CD4-positive, alpha-beta memory T cell (primary cell): Measurements from ENCODE around the gene DRD2. TPM values are rescaled to one million over a fixed set of nuclear protein-coding genes. Genes with fewer than 3 reads are reported as not detected.

Source experiments
- CTCF ChIA-PET: fragments of 350-600 bp; sonication (Branson Sonifier 250); formaldehyde crosslinking; loops from one replicate; lab custom pipeline; 2021; ENCODE audit warnings: inconsistent platforms; ENCODE audit not compliant: partially characterized antibody; lab: Charles Lee
- POLR2A ChIA-PET: fragments of 350-600 bp; sonication (Branson Sonifier 250); formaldehyde crosslinking; loops from one replicate; lab custom pipeline; 2021; ENCODE audit not compliant: partially characterized antibody; lab: Charles Lee
- DNase-seq, 5 donors: peaks; one replicate each; pipeline versions ENCODE4 v3.0.0 to v3.0.0-alpha.2; 2020 to 2022; ENCODE audit warnings: mixed read lengths in 1 of 5
- H3K27ac ChIP-seq: one replicate; pipeline ENCODE4 v1.7.0; 2013; ENCODE audit warnings: low read depth, low read length
- H3K27me3 ChIP-seq: 2 replicates; pipeline ENCODE4 v1.7.0; 2013; ENCODE audit warnings: mild to moderate bottlenecking, low read length, moderate library complexity; ENCODE audit not compliant: insufficient read depth
- H3K36me3 ChIP-seq: 2 replicates; pipeline ENCODE4 v1.7.0; 2013; ENCODE audit warnings: mild to moderate bottlenecking, low read length, moderate library complexity; ENCODE audit not compliant: insufficient read depth
- H3K4me1 ChIP-seq: 2 replicates; pipeline ENCODE4 v1.7.0; 2013; ENCODE audit warnings: mild to moderate bottlenecking, low read length, moderate library complexity; ENCODE audit not compliant: insufficient read depth
- H3K4me3 ChIP-seq, 2 donors: one replicate each; pipeline ENCODE4 v1.7.0; 2013; ENCODE audit warnings: low read length in 2 of 2, mild to moderate bottlenecking in 1 of 2
- H3K9me3 ChIP-seq, 2 donors: one replicate each; pipeline ENCODE4 v1.7.0; 2013; ENCODE audit warnings: low read length in 2 of 2, control low read depth in 1 of 2; ENCODE audit not compliant: control insufficient read depth in 1 of 2
- H3K27ac Mint-ChIP-seq, 7 donors: one replicate each; pipeline ENCODE4 v1.8.0; 2020 to 2021; ENCODE audit warnings: mixed read lengths in 7 of 7, mild to moderate bottlenecking in 6 of 7, inconsistent platforms in 3 of 7, moderate library complexity in 3 of 7
- H3K27me3 Mint-ChIP-seq, 2 donors: one replicate each; pipeline ENCODE4 v1.8.0; 2020 to 2021; ENCODE audit warnings: mixed read lengths in 2 of 2
- H3K36me3 Mint-ChIP-seq, 2 donors: one replicate each; pipeline ENCODE4 v1.8.0; 2020 to 2021; ENCODE audit warnings: mixed read lengths in 2 of 2, inconsistent platforms in 1 of 2, mild to moderate bottlenecking in 1 of 2
- H3K4me1 Mint-ChIP-seq, 4 donors: one replicate each; pipeline ENCODE4 v1.8.0; 2020 to 2021; ENCODE audit warnings: mixed read lengths in 4 of 4, mild to moderate bottlenecking in 1 of 4
- H3K4me3 Mint-ChIP-seq, 8 donors: one replicate each; pipeline ENCODE4 v1.8.0; 2020 to 2021; ENCODE audit warnings: mixed read lengths in 8 of 8, mild to moderate bottlenecking in 7 of 8, moderate library complexity in 6 of 8, inconsistent platforms in 3 of 8
- H3K9me3 Mint-ChIP-seq, 8 donors: one replicate each; pipeline ENCODE4 v1.8.0; 2020 to 2021; ENCODE audit warnings: mixed read lengths in 8 of 8, mild to moderate bottlenecking in 5 of 8, inconsistent platforms in 3 of 8, moderate library complexity in 1 of 8
- intact Hi-C: fragments of 100-400 bp; cut with micrococcal nuclease; formaldehyde crosslinking; loops from one replicate; pipeline ENCODE4 v1.15.1; 2023
- microRNA-seq: library from miRNA; unstranded; fragments of <30 nt; microRNA quantifications from one replicate; pipeline ENCODE4 v1.2.0, GENCODE V29; 2021; ENCODE audit warnings: borderline replicate concordance, borderline number of aligned reads, borderline microRNAs expressed, mixed read lengths
- polyA plus RNA-seq, 2 donors: library from polyadenylated mRNA; unstranded; fragments of 300-500 nt; fragmentation: Illumina TruSeq; gene quantifications; one replicate each; pipeline ENCODE4 v1.2.3, GENCODE V29; 2021
- total RNA-seq, 2 experiments: library from RNA; stranded (reverse); gene quantifications; one replicate each; pipeline ENCODE4 v1.2.3, GENCODE V29; 2021

DRD2 gene
- total and polyA plus RNA-seq, 4 experiments from 2014 or later, result not detected

- H3K27me3 ChIP-seq, result no peaks in the 10 kb centered on the region
- ChIA-PET CTCF (no interaction called here), POLR2A (no interaction called here)
- H3K27ac Mint-ChIP-seq, result peak overlapping the region in 3 of 7 donors; percentile 8 to 48 (median 26)
- no peak overlapping the region for H3K27ac ChIP-seq
- intact Hi-C loops, result no loop called here
- peaks cover 11% of the 10 kb centered on the region for H3K4me1 ChIP-seq
- H3K36me3 Mint-ChIP-seq, result peaks cover 76 to 80% of the 10 kb centered on the region in 2 donors
- H3K9me3 Mint-ChIP-seq, result no peaks in the 10 kb centered on the region
- H3K27me3 Mint-ChIP-seq, result no peaks in the 10 kb centered on the region
- H3K36me3 ChIP-seq, result peaks cover 58% of the 10 kb centered on the region
- H3K4me1 Mint-ChIP-seq, result peaks cover 15 to 28% (median 21%) of the 10 kb centered on the region in 4 donors
- no peak overlapping the region for H3K4me3 ChIP-seq
- no peak overlapping the region for H3K4me3 Mint-ChIP-seq
- DNase-seq, result no peak
- no peaks in the 10 kb centered on the region for H3K9me3 ChIP-seq
Observed at GRCh38 chr11:113363406-113363805, 111.8 kb downstream of the DRD2 start.

Small RNAs within 50 kb of the gene (microRNA-seq; reads per million reads assigned to microRNA genes)
- not detected for gene MIR4301

Other genes starting within 250 kb of the DRD2 start
- 10 to 100 TPM; 69.2 to 75.1 TPM for gene TTC12, start 160.8 kb downstream of the DRD2 start, total RNA-seq
- 10 to 100 TPM in 1 of 2 donors, 1 to 10 TPM in 1; 6.9 to 10.4 TPM for gene TTC12, start 160.8 kb downstream of the DRD2 start, polyA plus RNA-seq
- 1 to 10 TPM; 2.7 to 3.8 TPM for gene ANKK1, start 87.6 kb downstream of the DRD2 start, total RNA-seq
- under 1 TPM in 1 of 2 donors, not detected in 1; 0.24 TPM for gene ANKK1, start 87.6 kb downstream of the DRD2 start, polyA plus RNA-seq
- gene TMPRSS5, start 230.9 kb upstream of the DRD2 start, total RNA-seq, result 1 to 10 TPM in 1 of 2 experiments, under 1 TPM in 1; 0.64 to 1.5 TPM
- not detected for gene TMPRSS5, start 230.9 kb upstream of the DRD2 start, polyA plus RNA-seq